H9 (cell line): Measurements from ENCODE around the gene ANKMY1. TPM values are rescaled to one million over a fixed set of nuclear protein-coding genes. Genes with fewer than 3 reads are reported as not detected.

Experiments used
- DNase-seq: peaks from one replicate; pipeline ENCODE4 v3.0.0-alpha.2; 2017
- H2AFZ ChIP-seq: one replicate; pipeline ENCODE4 v1.6.1; 2013; ENCODE audit warnings: mild to moderate bottlenecking, low read length, control low read depth, moderate library complexity
- H2AK5ac ChIP-seq: 2 replicates; pipeline ENCODE4 v1.6.1; 2013; ENCODE audit warnings: low read length, control low read depth, mixed read lengths; ENCODE audit not compliant: insufficient read length
- H2BK120ac ChIP-seq: one replicate; pipeline ENCODE4 v1.6.1; 2013; ENCODE audit warnings: low read depth, mild to moderate bottlenecking, low read length, control low read depth, inconsistent platforms; ENCODE audit not compliant: poor library complexity, severe bottlenecking
- H2BK12ac ChIP-seq: 2 replicates; pipeline ENCODE4 v1.6.1; 2013; ENCODE audit warnings: low read length, control low read depth, mixed read lengths, low read depth; ENCODE audit not compliant: insufficient read length
- H2BK15ac ChIP-seq: 2 replicates; pipeline ENCODE4 v1.6.1; 2013; ENCODE audit warnings: low read depth, low read length, control low read depth
- H2BK20ac ChIP-seq: one replicate; pipeline ENCODE4 v1.6.1; 2013; ENCODE audit warnings: low read depth, mild to moderate bottlenecking, low read length, control low read depth, inconsistent platforms; ENCODE audit not compliant: poor library complexity, severe bottlenecking
- H2BK5ac ChIP-seq: 2 replicates; pipeline ENCODE4 v1.6.1; 2013; ENCODE audit warnings: low read length, control low read depth, mixed read lengths; ENCODE audit not compliant: insufficient read length
- H3K14ac ChIP-seq: 2 replicates; pipeline ENCODE4 v1.6.1; 2013; ENCODE audit warnings: low read length, control low read depth; ENCODE audit not compliant: insufficient read depth
- H3K18ac ChIP-seq: 2 replicates; pipeline ENCODE4 v1.6.1; 2013; ENCODE audit warnings: low read depth, mild to moderate bottlenecking, mixed read lengths, low read length, control low read depth; ENCODE audit not compliant: insufficient read length
- H3K23ac ChIP-seq: 2 replicates; pipeline ENCODE4 v1.6.1; 2013; ENCODE audit warnings: low read length, control low read depth, mixed read lengths, low read depth; ENCODE audit not compliant: insufficient read length
- H3K23me2 ChIP-seq: 2 replicates; pipeline ENCODE4 v1.6.1; 2013; ENCODE audit warnings: low read depth, mild to moderate bottlenecking, mixed read lengths, low read length, control low read depth; ENCODE audit not compliant: insufficient read length, poor library complexity, severe bottlenecking
- H3K27ac ChIP-seq: 2 replicates; pipeline ENCODE4 v1.5.1; 2013; ENCODE audit warnings: low read length, control low read depth, mixed read lengths, low read depth; ENCODE audit not compliant: insufficient read length
- H3K27me3 ChIP-seq: 2 replicates; pipeline ENCODE4 v1.6.1; 2013; ENCODE audit warnings: low read length, control low read depth, inconsistent platforms; ENCODE audit not compliant: insufficient read depth
- H3K4ac ChIP-seq: 2 replicates; pipeline ENCODE4 v1.6.1; 2013; ENCODE audit warnings: low read depth, mild to moderate bottlenecking, control low read depth, inconsistent platforms, low read length, moderate library complexity
- H3K4me1 ChIP-seq: 2 replicates; pipeline ENCODE4 v1.6.1; 2013; ENCODE audit warnings: low read length, control low read depth, inconsistent platforms; ENCODE audit not compliant: insufficient read depth
- H3K4me2 ChIP-seq: 2 replicates; pipeline ENCODE4 v1.6.1; 2013; ENCODE audit warnings: low read length, control low read depth, mixed read lengths; ENCODE audit not compliant: insufficient read length, insufficient read depth
- H3K56ac ChIP-seq: 2 replicates; pipeline ENCODE4 v1.6.1; 2013; ENCODE audit warnings: low read depth, mild to moderate bottlenecking, mixed read lengths, low read length, control low read depth; ENCODE audit not compliant: insufficient read length
- H3K79me1 ChIP-seq: 2 replicates; pipeline ENCODE4 v1.6.1; 2013; ENCODE audit warnings: low read depth, mild to moderate bottlenecking, moderate library complexity, low read length, control low read depth, inconsistent platforms; ENCODE audit not compliant: insufficient read depth, poor library complexity, severe bottlenecking
- H3K79me2 ChIP-seq: 2 replicates; pipeline ENCODE4 v1.6.1; 2013; ENCODE audit warnings: low read length, control low read depth, inconsistent platforms; ENCODE audit not compliant: insufficient read depth
- H3K9ac ChIP-seq: 2 replicates; pipeline ENCODE4 v1.6.1; 2013; ENCODE audit warnings: low read length, control low read depth, mixed read lengths; ENCODE audit not compliant: insufficient read length; ENCODE audit errors: extremely low read depth
- H3K9me3 ChIP-seq: one replicate; pipeline ENCODE4 v1.6.1; 2013; ENCODE audit warnings: low read depth, low read length, inconsistent platforms; ENCODE audit not compliant: control insufficient read depth
- H3T11ph ChIP-seq: one replicate; pipeline ENCODE4 v1.6.1; 2013; ENCODE audit warnings: mild to moderate bottlenecking, low read length, control low read depth, inconsistent platforms
- H4K20me1 ChIP-seq: one replicate; pipeline ENCODE4 v1.6.1; 2013; ENCODE audit not compliant: control insufficient read depth, insufficient read length, insufficient read depth
- H4K5ac ChIP-seq: 2 replicates; pipeline ENCODE4 v1.6.1; 2013; ENCODE audit warnings: low read depth, mild to moderate bottlenecking, mixed read lengths, low read length, control low read depth; ENCODE audit not compliant: insufficient read length
- H4K8ac ChIP-seq: replicated peaks from 2 replicates; pipeline ENCODE4 v1.6.1; 2013; ENCODE audit warnings: low read length, control low read depth, mixed read lengths, low read depth; ENCODE audit not compliant: insufficient read length
- H4K91ac ChIP-seq: 2 replicates; pipeline ENCODE4 v1.6.1; 2013; ENCODE audit warnings: low read depth, mild to moderate bottlenecking, moderate library complexity, mixed read lengths, low read length, control low read depth; ENCODE audit not compliant: insufficient read length
- H3K27ac Mint-ChIP-seq, 3 experiments: 2 replicates in 2 of 3; 3 replicates in 1 of 3; pipeline ENCODE4 v1.8.0; 2020 to 2021; ENCODE audit warnings: mixed read lengths in 3 of 3, mild to moderate bottlenecking in 1 of 3, moderate library complexity in 1 of 3
- H3K27me3 Mint-ChIP-seq: 2 replicates; pipeline ENCODE4 v1.8.0; 2021; ENCODE audit warnings: low read depth, mild to moderate bottlenecking, moderate library complexity, mixed read lengths
- H3K36me3 Mint-ChIP-seq, 3 experiments: 2 replicates in 2 of 3; 3 replicates in 1 of 3; pipeline ENCODE4 v1.8.0; 2020 to 2021; ENCODE audit warnings: low read depth in 3 of 3, mixed read lengths in 3 of 3; ENCODE audit not compliant: insufficient read depth in 1 of 3
- H3K4me1 Mint-ChIP-seq, 2 experiments: 2 replicates each; pipeline ENCODE4 v1.8.0; 2020; ENCODE audit warnings: mixed read lengths in 2 of 2
- H3K4me3 Mint-ChIP-seq, 2 experiments: 2 replicates in 1 of 2; 3 replicates in 1 of 2; pipeline ENCODE4 v1.8.0; 2020 to 2021; ENCODE audit warnings: mild to moderate bottlenecking in 2 of 2, mixed read lengths in 2 of 2, moderate library complexity in 1 of 2
- H3K9me3 Mint-ChIP-seq, 2 experiments: 2 replicates in 1 of 2; 3 replicates in 1 of 2; pipeline ENCODE4 v1.8.0; 2020; ENCODE audit warnings: mild to moderate bottlenecking in 2 of 2, mixed read lengths in 2 of 2, moderate library complexity in 1 of 2
- CTCF ChIP-seq: fragments of 200-600 bp; sonication (generic); conservative IDR thresholded peaks from 3 replicates; pipeline ENCODE4 v1.8.0; 2021; ENCODE audit warnings: antibody characterized with exemption, mild to moderate bottlenecking
- WGBS: extraction: QIAGEN DNeasy Blood & Tissue Kit; methylation state at CpG from one replicate; pipeline ENCODE4 v1.1.7; 2013; ENCODE audit warnings: missing lambda C conversion rate, low lambda C conversion rate, mixed read lengths; ENCODE audit not compliant: insufficient read length; ENCODE audit errors: extremely low coverage; 5-methylcytosine and 5-hydroxymethylcytosine counted together
- total RNA-seq: library from RNA; stranded (reverse); gene quantifications from 2 replicates; pipeline ENCODE4 v1.2.1, GENCODE V29; 2021

ANKMY1 gene
- total RNA-seq, 1 experiment from 2014 or later = 13.7 TPM

- no peak overlapping the region for H2AK5ac ChIP-seq
- no peak overlapping the region for H3T11ph ChIP-seq
- no peak overlapping the region for H2BK15ac ChIP-seq
- Mint-ChIP-seq H3K4me1 (peaks cover 12 to 16% of the 10 kb centered on the region in 2 experiments), H3K36me3 (peaks cover 0 to 3% (median 3%) of the 10 kb centered on the region in 3 experiments; a peak in 2 of 7 replicates), H3K4me3 (no peak overlapping the region), H3K9me3 (no peaks in the 10 kb centered on the region), H3K27me3 (peaks cover 7% of the 10 kb centered on the region), H3K27ac (no peak overlapping the region; a peak in 1 of 7 replicates)
- H3K9me3 ChIP-seq = no peaks in the 10 kb centered on the region
- H4K8ac ChIP-seq = no peak overlapping the region
- no peak overlapping the region for H3K27ac ChIP-seq
- DNase-seq = no peak
- no peak for TF ChIP-seq CTCF
- no peak overlapping the region for H2BK12ac ChIP-seq
- no peaks in the 10 kb centered on the region for H3K79me1 ChIP-seq
- H2BK5ac ChIP-seq = no peak overlapping the region
- H4K20me1 ChIP-seq = no peaks in the 10 kb centered on the region
- whole genome bisulfite sequencing = no CpG with 5 or more reads among the region's 24 CpGs
- no peaks in the 10 kb centered on the region for H3K4me1 ChIP-seq
- no peak overlapping the region for H3K14ac ChIP-seq
- no peak overlapping the region for H2AFZ ChIP-seq
- H3K18ac ChIP-seq = no peak overlapping the region
- H3K23ac ChIP-seq = no peak overlapping the region
- no peak overlapping the region for H4K5ac ChIP-seq
- no peaks in the 10 kb centered on the region for H3K79me2 ChIP-seq
- no peaks in the 10 kb centered on the region for H3K23me2 ChIP-seq
- H3K4me2 ChIP-seq = no peak overlapping the region
- H2BK120ac ChIP-seq = no peak overlapping the region
- no peak overlapping the region for H3K56ac ChIP-seq
- H3K9ac ChIP-seq = no peak overlapping the region
- H3K4ac ChIP-seq = no peak overlapping the region
- H2BK20ac ChIP-seq = no peak overlapping the region
- H3K27me3 ChIP-seq = no peaks in the 10 kb centered on the region
- H4K91ac ChIP-seq = no peak overlapping the region
These were observed 111.7 kb downstream of the ANKMY1 start for GRCh38 chr2:240445961-240446663.
